ENCODE measurements around the gene PPP1R37. TPM values are rescaled to one million over a fixed set of nuclear protein-coding genes. Genes with fewer than 3 reads are reported as not detected.
A peak's percentile ranks its signal among the peaks of the same experiment; 100 is the strongest.

PPP1R37 gene
- total and polyA plus RNA-seq, 2 donors (not counting 3 experiments of a cell fraction or from before 2014, with no cell fraction given): 16.2 to 27.1 TPM

GRCh38 chr19:45191375-45191774, 98.4 kb downstream of the PPP1R37 start:
- intact Hi-C loops (cut with micrococcal nuclease) (no loop called here), dilution Hi-C loops (cut with MboI; ENCODE audit: extremely low pct_ligation_motif_present, low sequenced_read_pairs) (no loop called here)
- Histone ChIP-seq H3K9me3 (replicated peaks; ENCODE audit: control insufficient read depth, insufficient read depth, low read length) (no peaks in the 10 kb centered on the region), H3K4me3 (replicated peaks in 1 of 3; ENCODE audit: insufficient read depth in 1 of 3, low read depth in 1 of 3, low read length in 3 of 3) (no peak overlapping the region), H2AFZ (ENCODE audit: low read depth, low read length) (no peak overlapping the region), H3K9me1 (replicated peaks; ENCODE audit: control insufficient read depth, extremely low read depth, insufficient read depth, low read length) (no peaks in the 10 kb centered on the region), H3K36me3 (ENCODE audit: control insufficient read depth in 2 of 2, extremely low read depth in 1 of 2, insufficient read depth in 2 of 2, low read length in 2 of 2) (no peaks in the 10 kb centered on the region), H3K79me2 (ENCODE audit: control insufficient read depth, insufficient read depth, low read length) (no peaks in the 10 kb centered on the region), H3K4me1 (ENCODE audit: control insufficient read depth, extremely low read depth, insufficient read depth, low read length) (peaks cover 5% of the 10 kb centered on the region), H3K27ac (ENCODE audit: insufficient read depth, low read depth, low read length) (no peak overlapping the region), H3K9ac (replicated peaks; ENCODE audit: extremely low read depth, insufficient read depth, low read length) (no peak overlapping the region), H4K20me1 (replicated peaks; ENCODE audit: control insufficient read depth, extremely low read depth, insufficient read depth, low read length) (no peaks in the 10 kb centered on the region), H3K27me3 (ENCODE audit: control insufficient read depth in 2 of 2, insufficient read depth in 2 of 2, low read length in 2 of 2) (no peaks in the 10 kb centered on the region), H3K4me2 (ENCODE audit: insufficient read depth, low read length) (no peak overlapping the region)
- POLR2A ChIA-PET: no interaction called here
- BruUV-seq (replicated peaks): no TSS peak
- FAIRE-seq: no peak
- no peak for DNase-seq (ENCODE audit: low read depth, low spot score)
- CTCF ChIA-PET: interaction anchor here (0.6 kb wide), 1 partner anchor 126 kb away, joined by 3 read pairs; no protein-coding TSS in a partner anchor
- TF ChIP-seq POLR2AphosphoS5 (IDR thresholded peaks at IDR 0.05; ENCODE audit: insufficient read depth, low read depth, low read length) (no peak), MAX (IDR thresholded peaks at IDR 0.05; ENCODE audit: insufficient read depth, insufficient read length) (no peak), JUN (IDR thresholded peaks at IDR 0.05; ENCODE audit: borderline replicate concordance, insufficient read depth, insufficient read length, low read depth) (no peak)

- ChIA-PET CTCF (no interaction called here), POLR2A (no interaction called here)
- no peak overlapping the region for H3K9ac ChIP-seq (replicated peaks; ENCODE audit: extremely low read depth, insufficient read depth, low read length)
- FAIRE-seq: peak; percentile 84
- no peaks in the 10 kb centered on the region for H3K36me3 ChIP-seq (ENCODE audit: control insufficient read depth in 2 of 2, extremely low read depth in 1 of 2, insufficient read depth in 2 of 2, low read length in 2 of 2)
- no peak for TF ChIP-seq POLR2AphosphoS5 (IDR thresholded peaks at IDR 0.05; ENCODE audit: insufficient read depth, low read depth, low read length)
- peak; percentile 55 for TF ChIP-seq FOS (IDR thresholded peaks at IDR 0.05; ENCODE audit: borderline replicate concordance, insufficient read depth, low read length)
- TF ChIP-seq JUN (IDR thresholded peaks at IDR 0.05; ENCODE audit: borderline replicate concordance, insufficient read depth, insufficient read length, low read depth): peak; percentile 60
- no peak for TF ChIP-seq GATA2 (IDR thresholded peaks at IDR 0.05; ENCODE audit: insufficient read depth, insufficient read length, low read depth, low read length)
- H2AFZ ChIP-seq (ENCODE audit: low read depth, low read length): no peak overlapping the region
- no peaks in the 10 kb centered on the region for H3K79me2 ChIP-seq (ENCODE audit: control insufficient read depth, insufficient read depth, low read length)
- dilution Hi-C loops (cut with MboI; ENCODE audit: extremely low pct_ligation_motif_present, low sequenced_read_pairs) (no loop called here), intact Hi-C loops (cut with micrococcal nuclease) (no loop called here)
- no peaks in the 10 kb centered on the region for H3K27me3 ChIP-seq (ENCODE audit: control insufficient read depth in 2 of 2, insufficient read depth in 2 of 2, low read length in 2 of 2)
- no peak overlapping the region for H3K27ac ChIP-seq (ENCODE audit: insufficient read depth, low read depth, low read length)
- peak; percentile 42 for DNase-seq (ENCODE audit: low read depth, low spot score)
- H3K9me3 ChIP-seq (replicated peaks; ENCODE audit: control insufficient read depth, insufficient read depth, low read length): no peaks in the 10 kb centered on the region
- no peaks in the 10 kb centered on the region for H3K9me1 ChIP-seq (replicated peaks; ENCODE audit: control insufficient read depth, extremely low read depth, insufficient read depth, low read length)
- H3K4me1 ChIP-seq (ENCODE audit: control insufficient read depth, extremely low read depth, insufficient read depth, low read length): peaks cover 5% of the 10 kb centered on the region
- H3K4me3 ChIP-seq (replicated peaks in 1 of 3; ENCODE audit: insufficient read depth in 1 of 3, low read depth in 1 of 3, low read length in 3 of 3): no peak overlapping the region
- H3K4me2 ChIP-seq (ENCODE audit: insufficient read depth, low read length): no peak overlapping the region
- no TSS peak for BruUV-seq (replicated peaks)
- no peaks in the 10 kb centered on the region for H4K20me1 ChIP-seq (replicated peaks; ENCODE audit: control insufficient read depth, extremely low read depth, insufficient read depth, low read length)
Measured at GRCh38 chr19:45195764-45196163, 102.8 kb downstream of the PPP1R37 start.

Small RNA genes within 50 kb of the gene (small RNA-seq; reads per million reads assigned to genes)
- gene RNU6-611P (ENCODE audit: insufficient read depth, insufficient read length, low read depth, low replicate concordance): not detected

Other genes with a start within 250 kb of the PPP1R37 start
- gene NECTIN2, start 246.9 kb upstream of the PPP1R37 start, total RNA-seq: 205 and 211 TPM in 2 replicates
- gene NECTIN2, start 246.9 kb upstream of the PPP1R37 start, polyA plus RNA-seq: 238 and 262 TPM in 2 replicates
- 90.7 and 101 TPM in 2 replicates for gene TOMM40, start 201.9 kb upstream of the PPP1R37 start, total RNA-seq
- gene TOMM40, start 201.9 kb upstream of the PPP1R37 start, polyA plus RNA-seq: 70.2 and 71.8 TPM in 2 replicates
- gene APOE, start 187.4 kb upstream of the PPP1R37 start, total RNA-seq: 1.5 and 3.3 TPM in 2 replicates
- gene APOE, start 187.4 kb upstream of the PPP1R37 start, polyA plus RNA-seq: 6.2 and 6.9 TPM in 2 replicates
- gene APOC1, start 178.6 kb upstream of the PPP1R37 start, total RNA-seq: 5.0 and 11.4 TPM in 2 replicates
- 15.0 and 18.5 TPM in 2 replicates for gene APOC1, start 178.6 kb upstream of the PPP1R37 start, polyA plus RNA-seq
- gene APOC4, start 150.9 kb upstream of the PPP1R37 start, total RNA-seq: not detected in 2 replicates
- gene APOC4, start 150.9 kb upstream of the PPP1R37 start, polyA plus RNA-seq: not detected in 2 replicates
- gene APOC2, start 147.1 kb upstream of the PPP1R37 start, total RNA-seq: not detected in 2 replicates
- not detected in 2 replicates for gene APOC2, start 147.1 kb upstream of the PPP1R37 start, polyA plus RNA-seq
- gene CLPTM1, start 137.8 kb upstream of the PPP1R37 start, total RNA-seq: 108 and 115 TPM in 2 replicates
- 176 and 200 TPM in 2 replicates for gene CLPTM1, start 137.8 kb upstream of the PPP1R37 start, polyA plus RNA-seq
- gene RELB, start 91.7 kb upstream of the PPP1R37 start, total RNA-seq: 10.5 and 13.2 TPM in 2 replicates
- gene RELB, start 91.7 kb upstream of the PPP1R37 start, polyA plus RNA-seq: 14.4 and 19.8 TPM in 2 replicates
- 70.7 and 77.0 TPM in 2 replicates for gene CLASRP, start 54.1 kb upstream of the PPP1R37 start, total RNA-seq
- gene CLASRP, start 54.1 kb upstream of the PPP1R37 start, polyA plus RNA-seq: 30.5 and 40.7 TPM in 2 replicates
- gene ZNF296, start 16.7 kb upstream of the PPP1R37 start, total RNA-seq: 1.8 and 2.1 TPM in 2 replicates
- 0.35 and 0.46 TPM in 2 replicates for gene ZNF296, start 16.7 kb upstream of the PPP1R37 start, polyA plus RNA-seq
- 30.3 and 34.2 TPM in 2 replicates for gene GEMIN7, start 13.9 kb upstream of the PPP1R37 start, total RNA-seq
- 53.7 and 55.6 TPM in 2 replicates for gene GEMIN7, start 13.9 kb upstream of the PPP1R37 start, polyA plus RNA-seq
- not detected in 2 replicates for gene NKPD1, start 67.8 kb downstream of the PPP1R37 start, total RNA-seq
- gene NKPD1, start 67.8 kb downstream of the PPP1R37 start, polyA plus RNA-seq: 0.04 and 0.05 TPM in 2 replicates
- gene TRAPPC6A, start 85.1 kb downstream of the PPP1R37 start, total RNA-seq: 12.6 and 18.1 TPM in 2 replicates
- gene TRAPPC6A, start 85.1 kb downstream of the PPP1R37 start, polyA plus RNA-seq: 45.4 and 46.6 TPM in 2 replicates
- gene BLOC1S3, start 85.6 kb downstream of the PPP1R37 start, total RNA-seq: 11.7 and 17.4 TPM in 2 replicates
- 13.6 and 13.8 TPM in 2 replicates for gene BLOC1S3, start 85.6 kb downstream of the PPP1R37 start, polyA plus RNA-seq
- gene EXOC3L2, start 152.2 kb downstream of the PPP1R37 start, total RNA-seq: 0.66 and 1.2 TPM in 2 replicates
- gene EXOC3L2, start 152.2 kb downstream of the PPP1R37 start, polyA plus RNA-seq: 1.7 and 1.8 TPM in 2 replicates
- 50.0 and 51.6 TPM in 2 replicates for gene MARK4, start 158.1 kb downstream of the PPP1R37 start, total RNA-seq
- gene MARK4, start 158.1 kb downstream of the PPP1R37 start, polyA plus RNA-seq: 13.9 and 14.4 TPM in 2 replicates
- not detected in 2 replicates for gene CKM, start 229.7 kb downstream of the PPP1R37 start, total RNA-seq
- not detected in 2 replicates for gene CKM, start 229.7 kb downstream of the PPP1R37 start, polyA plus RNA-seq
- not detected in 2 replicates for gene KLC3, start 247.6 kb downstream of the PPP1R37 start, total RNA-seq
- gene KLC3, start 247.6 kb downstream of the PPP1R37 start, polyA plus RNA-seq: not detected in 2 replicates

Data from endothelial cell of umbilical vein (primary cell).